PC-9 (cell line): ENCODE measurements around the gene PRDM2.

ENCODE experiments used
- CTCF ChIP-seq: fragments of 200-600 bp; sonication (generic); conservative IDR thresholded peaks from 2 replicates; pipeline ENCODE4 v1.6.1; 2017; ENCODE audit warnings: mixed run types, antibody characterized with exemption, mild to moderate bottlenecking, moderate library complexity
- EZH2 ChIP-seq: fragments of 200-600 bp; sonication (generic); IDR thresholded peaks from 2 replicates; pipeline ENCODE4 v1.8.0; 2017; ENCODE audit warnings: antibody characterized with exemption, low read depth

- TF ChIP-seq CTCF (no peak), EZH2 (no peak)
Measured at GRCh38 chr1:13797397-13797796, 97.4 kb downstream of the PRDM2 start.
